GM08714 (cell line): ENCODE measurements around the gene NR1H2.

Experiments used
- H3K4me3 ChIP-seq: fragments of 200-500 bp; sonication (Bioruptor generic); 2 replicates; pipeline ENCODE4 v1.5.1; 2014; ENCODE audit warnings: mild to moderate bottlenecking, low read length, inconsistent platforms
- ZNF274 ChIP-seq: IDR thresholded peaks from 2 replicates; pipeline ENCODE4 v1.6.1; 2012; ENCODE audit warnings: mild to moderate bottlenecking, low read depth, low read length

Gene NR1H2

DNA sequence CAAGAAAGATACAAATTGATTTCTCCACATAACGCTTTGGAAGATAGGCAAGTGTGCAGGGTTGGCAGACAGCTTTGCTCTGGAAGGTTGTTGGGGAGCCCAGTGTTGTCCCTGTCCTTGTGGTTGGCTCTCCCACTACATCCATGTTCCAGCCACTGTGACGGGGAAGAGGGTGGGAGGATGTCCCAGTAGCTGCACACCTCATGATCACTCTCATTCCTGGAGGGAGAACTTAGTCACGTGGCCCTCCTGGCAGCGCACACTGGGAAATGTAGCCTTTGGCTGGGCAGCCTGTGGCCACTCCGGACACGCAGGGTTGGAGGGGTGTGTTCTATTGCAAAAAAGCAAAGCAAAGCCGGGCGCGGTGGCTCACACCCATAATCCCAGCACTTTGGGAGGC lies 17.8 kb downstream of the NR1H2 start:
- H3K4me3 ChIP-seq: no peak overlapping the region
- no peak for TF ChIP-seq ZNF274

DNA sequence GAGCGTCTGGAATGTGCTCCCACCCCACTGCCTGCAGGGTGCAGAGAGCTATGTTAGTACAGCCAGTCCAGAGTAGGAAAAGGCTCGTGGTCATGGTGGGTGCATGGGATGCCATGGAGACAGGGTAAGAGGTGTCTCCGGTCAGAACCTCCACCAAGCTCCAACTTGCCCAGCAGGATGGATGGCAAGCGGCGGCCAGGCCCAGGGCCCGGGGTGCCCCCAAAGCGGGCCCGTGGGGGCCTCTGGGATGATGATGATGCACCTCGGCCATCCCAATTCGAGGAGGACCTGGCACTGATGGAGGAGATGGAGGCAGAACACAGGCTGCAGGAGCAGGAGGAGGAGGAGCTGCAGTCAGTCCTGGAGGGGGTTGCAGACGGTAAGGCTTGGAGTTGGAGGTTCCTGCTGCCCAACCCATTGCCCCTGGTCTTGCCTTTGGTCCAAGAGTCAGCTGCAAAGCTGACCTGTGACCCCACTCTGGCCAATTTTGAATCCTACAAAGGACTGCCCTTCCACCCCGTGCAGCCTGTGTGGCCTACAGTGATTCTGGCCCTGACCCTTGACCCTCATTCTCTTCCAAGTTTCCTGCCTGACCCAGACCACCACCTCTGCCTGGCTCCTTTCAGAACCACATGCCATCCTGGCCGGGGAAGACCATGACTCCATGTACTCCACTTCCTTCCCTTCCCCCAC lies 22.6 kb downstream of the NR1H2 start:
- no peak overlapping the region for H3K4me3 ChIP-seq
- no peak for TF ChIP-seq ZNF274

DNA sequence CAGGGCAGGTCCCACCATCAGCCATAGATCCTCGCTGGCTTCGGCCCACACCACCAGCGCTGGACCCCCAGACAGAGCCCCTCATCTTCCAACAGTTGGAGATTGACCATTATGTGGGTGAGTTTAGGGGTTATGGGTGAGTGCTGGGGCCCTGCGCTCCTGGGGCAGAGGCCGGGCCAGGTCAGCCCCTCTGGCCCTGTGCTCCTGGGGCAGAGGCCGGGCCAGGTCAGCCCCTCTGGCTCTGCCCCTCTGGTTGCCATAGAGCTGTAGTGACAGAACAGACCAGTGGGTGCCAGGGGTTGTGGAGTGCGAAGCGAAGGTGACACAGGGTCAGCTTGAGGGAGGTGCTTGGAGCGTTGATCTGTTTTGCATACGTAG lies 23.1 kb downstream of the NR1H2 start:
- H3K4me3 ChIP-seq: no peak overlapping the region
- TF ChIP-seq ZNF274: no peak

DNA sequence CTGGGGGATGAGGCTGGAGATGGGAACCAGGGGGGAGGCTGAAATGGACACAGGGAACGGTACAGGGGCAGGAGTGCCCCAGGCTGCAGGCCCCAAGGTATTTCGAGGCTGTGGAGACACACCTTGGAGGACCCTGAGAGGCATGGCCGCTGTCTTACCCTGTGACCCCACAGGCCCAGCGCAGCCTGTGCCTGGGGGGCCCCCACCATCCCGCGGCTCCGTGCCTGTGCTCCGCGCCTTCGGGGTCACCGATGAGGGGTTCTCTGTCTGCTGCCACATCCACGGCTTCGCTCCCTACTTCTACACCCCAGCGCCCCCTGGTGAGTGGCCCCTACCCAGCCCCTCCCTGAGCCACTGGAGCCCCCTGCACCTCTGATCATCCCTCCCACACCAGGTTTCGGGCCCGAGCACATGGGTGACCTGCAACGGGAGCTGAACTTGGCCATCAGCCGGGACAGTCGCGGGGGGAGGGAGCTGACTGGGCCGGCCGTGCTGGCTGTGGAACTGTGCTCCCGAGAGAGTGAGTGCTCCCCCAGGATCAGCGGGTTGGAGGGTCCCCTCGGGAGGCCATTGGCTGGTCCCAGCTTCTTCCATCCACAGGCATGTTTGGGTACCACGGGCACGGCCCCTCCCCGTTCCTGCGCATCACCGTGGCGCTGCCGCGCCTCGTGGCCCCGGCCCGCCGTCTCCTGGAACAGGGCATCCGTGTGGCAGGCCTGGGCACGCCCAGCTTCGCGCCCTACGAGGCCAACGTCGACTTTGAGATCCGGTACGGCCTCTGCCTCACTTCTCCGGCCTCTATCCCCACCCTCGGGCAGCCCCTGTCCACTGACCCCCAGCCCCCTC lies 25.6 kb downstream of the NR1H2 start:
- TF ChIP-seq ZNF274: no peak
- no peak overlapping the region for H3K4me3 ChIP-seq

DNA sequence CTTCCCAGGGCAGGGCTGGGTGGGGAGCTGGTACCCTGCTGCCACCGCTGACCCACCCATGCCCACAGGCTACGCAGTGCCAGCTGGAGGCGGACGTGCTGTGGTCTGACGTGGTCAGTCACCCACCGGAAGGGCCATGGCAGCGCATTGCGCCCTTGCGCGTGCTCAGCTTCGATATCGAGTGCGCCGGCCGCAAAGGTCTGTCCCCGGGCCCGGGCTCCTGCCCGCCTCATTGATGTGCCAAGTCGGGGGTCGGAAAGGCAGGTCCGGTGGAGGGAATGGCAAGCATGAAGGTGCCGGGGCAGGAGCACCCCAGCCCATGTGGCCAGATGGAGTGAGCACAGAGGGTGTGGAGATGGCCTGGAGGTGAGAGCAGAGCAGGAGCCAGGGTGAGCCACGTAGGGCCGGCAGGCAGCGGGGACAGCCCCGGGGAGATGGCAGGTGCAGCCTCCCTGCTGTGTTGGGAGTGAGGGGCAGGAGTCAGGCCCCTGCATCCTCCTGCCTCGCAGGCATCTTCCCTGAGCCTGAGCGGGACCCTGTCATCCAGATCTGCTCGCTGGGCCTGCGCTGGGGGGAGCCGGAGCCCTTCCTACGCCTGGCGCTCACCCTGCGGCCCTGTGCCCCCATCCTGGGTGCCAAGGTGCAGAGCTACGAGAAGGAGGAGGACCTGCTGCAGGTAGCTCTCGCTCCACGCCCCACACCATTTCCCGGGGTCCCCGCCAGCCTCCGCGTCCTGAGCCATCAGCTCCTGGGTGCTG lies 26.5 kb downstream of the NR1H2 start:
- no peak for TF ChIP-seq ZNF274
- H3K4me3 ChIP-seq: no peak overlapping the region

DNA sequence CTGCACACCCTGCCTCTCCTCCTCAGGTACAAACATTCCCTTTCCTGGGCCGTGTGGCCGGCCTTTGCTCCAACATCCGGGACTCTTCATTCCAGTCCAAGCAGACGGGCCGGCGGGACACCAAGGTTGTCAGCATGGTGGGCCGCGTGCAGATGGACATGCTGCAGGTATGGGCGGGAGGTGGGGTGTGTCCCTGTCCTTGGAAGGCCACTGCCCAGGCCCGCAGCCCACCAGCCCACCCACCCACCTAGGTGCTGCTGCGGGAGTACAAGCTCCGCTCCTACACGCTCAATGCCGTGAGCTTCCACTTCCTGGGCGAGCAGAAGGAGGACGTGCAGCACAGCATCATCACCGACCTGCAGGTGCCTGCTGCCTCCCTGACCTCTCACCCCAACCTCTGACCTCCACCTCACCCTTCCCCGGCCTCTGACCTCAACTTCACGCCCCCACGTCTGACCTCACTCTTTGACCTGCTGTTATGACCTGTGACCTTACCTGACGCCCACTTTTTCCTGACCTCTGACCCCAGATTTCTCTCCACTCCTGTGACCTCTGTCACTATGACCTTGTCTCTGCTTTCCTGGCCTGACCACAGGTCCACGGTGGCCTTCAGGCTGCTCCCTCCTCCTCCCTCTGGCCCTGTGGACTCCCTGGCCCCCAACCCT lies 30.0 kb downstream of the NR1H2 start:
- H3K4me3 ChIP-seq: no peak overlapping the region
- no peak for TF ChIP-seq ZNF274

DNA sequence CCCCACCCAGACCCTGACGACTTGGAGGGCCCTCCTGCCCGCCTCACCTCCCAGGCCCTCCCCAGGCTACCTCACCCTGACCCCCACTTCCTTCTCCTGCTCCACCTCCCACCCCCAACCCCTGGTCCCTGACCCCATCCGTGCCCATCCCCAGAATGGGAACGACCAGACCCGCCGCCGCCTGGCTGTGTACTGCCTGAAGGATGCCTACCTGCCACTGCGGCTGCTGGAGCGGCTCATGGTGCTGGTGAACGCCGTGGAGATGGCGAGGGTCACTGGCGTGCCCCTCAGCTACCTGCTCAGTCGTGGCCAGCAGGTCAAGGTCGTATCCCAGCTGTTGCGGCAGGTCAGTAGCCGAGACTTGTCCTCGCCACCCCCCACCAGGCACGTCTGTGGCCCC lies 30.6 kb downstream of the NR1H2 start:
- TF ChIP-seq ZNF274: no peak
- H3K4me3 ChIP-seq: no peak overlapping the region

DNA sequence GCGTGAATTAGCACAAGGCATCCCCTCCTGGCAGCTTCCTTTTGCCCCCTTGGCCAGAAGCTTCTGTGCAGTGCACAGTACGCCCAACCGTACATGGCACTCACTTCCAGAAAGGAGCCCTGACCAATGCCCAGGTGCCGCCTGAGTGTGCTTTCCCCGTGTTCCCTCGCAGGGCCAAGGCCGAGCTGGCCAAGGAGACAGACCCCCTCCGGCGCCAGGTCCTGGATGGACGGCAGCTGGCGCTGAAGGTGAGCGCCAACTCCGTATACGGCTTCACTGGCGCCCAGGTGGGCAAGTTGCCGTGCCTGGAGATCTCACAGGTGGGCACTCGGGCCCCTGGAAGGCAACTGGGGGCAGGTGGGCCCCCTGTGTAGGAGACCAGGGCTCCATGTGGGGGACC lies 33.1 kb downstream of the NR1H2 start:
- TF ChIP-seq ZNF274: no peak

DNA sequence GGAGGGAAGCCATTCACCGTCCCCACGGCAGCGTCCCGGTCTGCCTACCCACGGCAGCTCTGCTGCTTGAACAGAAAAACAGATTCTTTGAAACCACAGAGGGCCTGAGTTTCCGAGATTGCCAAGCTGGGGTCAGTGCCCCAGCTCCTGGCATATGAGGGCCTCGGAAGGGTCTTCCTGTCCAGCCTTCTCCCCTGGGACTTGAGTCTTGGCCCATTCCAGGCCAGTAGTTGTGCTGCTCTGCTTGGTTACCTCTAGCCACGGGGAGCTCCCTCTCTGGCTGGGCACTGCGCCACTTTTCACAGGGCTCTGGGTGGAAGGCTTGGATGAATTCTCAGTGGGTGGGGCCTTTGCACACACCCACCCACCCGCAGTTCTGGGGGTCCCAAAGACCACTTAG lies 33.9 kb downstream of the NR1H2 start:
- TF ChIP-seq ZNF274: no peak
- no peak overlapping the region for H3K4me3 ChIP-seq

More for the DNA sequence above, 33.1 kb downstream of the NR1H2 start:
- H3K4me3 ChIP-seq: no peak overlapping the region

DNA sequence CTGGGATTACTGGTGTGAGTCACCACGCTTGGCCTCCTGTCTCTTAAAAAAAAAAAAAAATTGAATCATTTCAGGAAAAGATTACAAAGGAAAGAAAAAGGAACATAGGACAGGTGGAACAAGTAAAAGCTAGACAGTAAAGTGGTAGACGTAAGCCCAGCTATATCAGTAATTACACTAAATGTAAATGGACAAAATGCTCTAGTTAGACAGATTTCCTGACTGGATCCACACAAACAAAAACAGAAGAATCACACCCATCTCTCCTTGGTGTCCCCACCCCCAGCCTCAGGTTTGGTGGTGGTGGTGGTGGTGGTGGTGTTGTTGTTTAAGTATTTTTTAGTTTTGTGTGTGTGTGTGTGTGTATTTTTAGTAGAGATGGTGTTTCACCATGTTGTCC lies 36.2 kb downstream of the NR1H2 start:
- no peak for TF ChIP-seq ZNF274

DNA sequence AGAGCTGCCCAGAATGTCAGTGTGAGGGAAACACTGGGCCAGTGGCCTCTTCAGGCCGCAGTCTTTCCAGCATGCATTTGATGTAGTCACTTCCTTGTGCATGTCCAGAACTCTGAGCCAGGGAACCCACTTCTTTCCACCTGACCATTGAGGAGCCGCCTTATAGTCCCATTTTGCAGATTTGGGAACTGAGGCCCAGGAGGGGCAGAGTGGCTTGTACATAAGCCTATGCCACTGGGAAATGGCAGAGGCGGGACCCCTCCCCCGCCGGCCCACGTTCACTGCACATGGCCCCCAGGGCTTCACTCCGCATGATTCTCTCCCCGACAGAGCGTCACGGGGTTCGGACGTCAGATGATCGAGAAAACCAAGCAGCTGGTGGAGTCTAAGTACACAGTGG lies 36.8 kb downstream of the NR1H2 start:
- TF ChIP-seq ZNF274: no peak
- no peak overlapping the region for H3K4me3 ChIP-seq

More for the DNA sequence above, 36.2 kb downstream of the NR1H2 start:
- H3K4me3 ChIP-seq: no peak overlapping the region

DNA sequence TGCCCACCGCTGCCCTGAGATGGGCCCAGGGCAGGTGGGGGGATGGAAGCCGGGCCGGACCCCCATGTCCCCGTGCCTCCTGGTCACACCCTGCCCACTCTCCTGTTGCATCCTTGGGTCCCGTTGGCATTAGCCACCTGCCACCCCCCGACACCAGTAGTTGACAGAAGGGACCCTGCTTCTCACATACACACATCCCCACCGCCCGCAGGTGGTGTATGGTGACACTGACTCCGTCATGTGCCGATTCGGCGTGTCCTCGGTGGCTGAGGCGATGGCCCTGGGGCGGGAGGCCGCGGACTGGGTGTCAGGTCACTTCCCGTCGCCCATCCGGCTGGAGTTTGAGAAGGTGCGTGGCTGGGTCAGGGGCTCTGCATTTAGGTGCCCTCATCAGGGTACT lies 37.3 kb downstream of the NR1H2 start:
- H3K4me3 ChIP-seq: no peak overlapping the region
- no peak for TF ChIP-seq ZNF274

DNA sequence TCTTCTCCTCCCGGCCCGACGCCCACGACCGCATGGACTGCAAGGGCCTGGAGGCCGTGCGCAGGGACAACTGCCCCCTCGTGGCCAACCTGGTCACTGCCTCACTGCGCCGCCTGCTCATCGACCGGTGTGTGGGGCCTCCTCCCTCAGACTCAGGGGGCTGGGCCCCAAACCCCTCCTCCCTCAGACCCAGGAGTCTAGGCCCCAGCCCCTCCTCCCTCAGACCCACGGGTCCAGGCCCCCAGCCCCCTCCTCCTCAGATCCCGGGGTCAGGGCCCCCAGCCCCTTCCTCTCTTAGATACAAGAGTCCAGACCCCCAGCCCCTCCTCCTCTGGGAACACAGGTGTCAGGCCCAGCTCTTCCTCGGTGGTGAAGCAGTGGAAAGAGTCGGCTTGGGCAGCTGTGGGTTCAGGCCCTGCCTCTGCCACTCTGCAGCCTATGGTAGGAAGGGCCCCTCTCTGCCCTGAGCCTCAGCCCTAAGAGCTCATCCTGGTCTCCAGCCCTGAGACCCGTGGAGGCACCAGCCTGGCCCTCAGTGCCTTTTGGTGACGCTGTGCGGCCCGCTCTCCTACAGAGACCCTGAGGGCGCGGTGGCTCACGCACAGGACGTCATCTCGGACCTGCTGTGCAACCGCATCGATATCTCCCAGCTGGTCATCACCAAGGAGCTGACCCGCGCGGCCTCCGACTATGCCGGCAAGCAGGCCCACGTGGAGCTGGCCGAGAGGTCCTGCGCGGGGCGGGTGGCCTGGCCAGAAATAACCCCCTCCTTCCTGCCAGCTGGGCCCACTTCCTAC lies 38.8 kb downstream of the NR1H2 start:
- no peak overlapping the region; the same call in 1 of the 2 replicates for H3K4me3 ChIP-seq

More for the DNA sequence above, 38.8 kb downstream of the NR1H2 start:
- no peak for TF ChIP-seq ZNF274
